GM23338 (cell line): ENCODE measurements around the gene ZNF628. TPM values are rescaled to one million over a fixed set of nuclear protein-coding genes. Genes with fewer than 3 reads are reported as not detected.

ENCODE experiments used
- ATAC-seq: fragments of 200-7000 bp; cut with Tn5 transposase; 3 replicates; pipeline ENCODE4 v1.9.1; 2020
- DNase-seq: peaks from one replicate; pipeline ENCODE4 v3.0.0-alpha.2; 2015; ENCODE audit warnings: low spot score
- H2AFZ ChIP-seq: fragments of 200-600 bp; sonication (generic); 2 replicates; pipeline ENCODE4 v1.8.0; 2016; ENCODE audit warnings: antibody characterized with exemption, mild to moderate bottlenecking, moderate library complexity
- H3F3A ChIP-seq: fragments of 200-600 bp; sonication (generic); replicated peaks from 2 replicates; pipeline ENCODE4 v1.8.0; 2017; ENCODE audit warnings: antibody characterized with exemption, mixed run types, low read depth
- H3K27ac ChIP-seq: fragments of 200-600 bp; sonication (generic); 2 replicates; pipeline ENCODE4 v1.6.1; 2016; ENCODE audit warnings: low read depth
- H3K27me3 ChIP-seq: fragments of 200-600 bp; sonication (generic); 2 replicates; pipeline ENCODE4 v1.8.0; 2016; ENCODE audit warnings: mild to moderate bottlenecking, mixed run types, moderate library complexity; ENCODE audit not compliant: insufficient read depth
- H3K36me3 ChIP-seq: fragments of 200-600 bp; sonication (generic); 2 replicates; pipeline ENCODE4 v1.8.0; 2016; ENCODE audit warnings: mild to moderate bottlenecking; ENCODE audit not compliant: insufficient read depth
- H3K4me1 ChIP-seq: fragments of 200-600 bp; sonication (generic); 2 replicates; pipeline ENCODE4 v1.8.0; 2016; ENCODE audit warnings: mild to moderate bottlenecking, moderate library complexity; ENCODE audit not compliant: insufficient read depth
- H3K4me2 ChIP-seq: fragments of 200-600 bp; sonication (generic); 2 replicates; pipeline ENCODE4 v1.7.1; 2017; ENCODE audit warnings: mixed run types
- H3K4me3 ChIP-seq: fragments of 200-600 bp; sonication (generic); 2 replicates; pipeline ENCODE4 v1.6.1; 2016; ENCODE audit warnings: mixed run types
- H3K79me2 ChIP-seq: fragments of 200-600 bp; sonication (generic); replicated peaks from 2 replicates; pipeline ENCODE4 v1.8.0; 2017; ENCODE audit warnings: mild to moderate bottlenecking; ENCODE audit not compliant: insufficient read depth
- H3K9me2 ChIP-seq: fragments of 200-600 bp; sonication (generic); 2 replicates; pipeline ENCODE4 v1.8.0; 2017; ENCODE audit not compliant: insufficient read depth
- H4K20me1 ChIP-seq: fragments of 200-600 bp; sonication (generic); replicated peaks from 2 replicates; pipeline ENCODE4 v1.8.0; 2017; ENCODE audit warnings: mild to moderate bottlenecking; ENCODE audit not compliant: insufficient read depth
- H3K27ac Mint-ChIP-seq: 2 replicates; pipeline ENCODE4 v1.8.0; 2020; ENCODE audit warnings: inconsistent platforms, mild to moderate bottlenecking, moderate library complexity, mixed read lengths
- H3K27me3 Mint-ChIP-seq: 3 replicates; pipeline ENCODE4 v1.8.0; 2022; ENCODE audit warnings: low read depth, mild to moderate bottlenecking, moderate library complexity, mixed read lengths, inconsistent platforms; ENCODE audit not compliant: insufficient read depth, poor library complexity
- H3K36me3 Mint-ChIP-seq: 3 replicates; pipeline ENCODE4 v1.8.0; 2021; ENCODE audit warnings: low read depth, mild to moderate bottlenecking, inconsistent platforms, moderate library complexity, mixed read lengths
- H3K4me1 Mint-ChIP-seq: 3 replicates; pipeline ENCODE4 v1.8.0; 2020; ENCODE audit warnings: mild to moderate bottlenecking, inconsistent platforms, mixed read lengths
- H3K4me3 Mint-ChIP-seq: 3 replicates; pipeline ENCODE4 v1.8.0; 2021; ENCODE audit warnings: moderate library complexity, mild to moderate bottlenecking, inconsistent platforms, mixed read lengths
- H3K9me3 Mint-ChIP-seq: 3 replicates; pipeline ENCODE4 v1.8.0; 2020; ENCODE audit warnings: moderate library complexity, mild to moderate bottlenecking, inconsistent platforms, mixed read lengths
- CTCF ChIP-seq, 2 experiments: fragments of 200-600 bp in 1 of 2; sonication (generic) in 1 of 2; conservative IDR thresholded peaks; 2 replicates each; pipeline versions ENCODE4 v1.5.1 to v1.6.1; 2016 to 2017; ENCODE audit warnings: antibody characterized with exemption in 2 of 2, low read depth in 2 of 2, mild to moderate bottlenecking in 2 of 2, moderate library complexity in 1 of 2
- ETS1 ChIP-seq: IDR thresholded peaks from 2 replicates; pipeline ENCODE4 v1.6.1; 2016; ENCODE audit warnings: antibody characterized with exemption
- EZH2 ChIP-seq: fragments of 200-600 bp; sonication (generic); IDR thresholded peaks from one replicate; pipeline ENCODE4 v1.8.0; 2017; ENCODE audit warnings: antibody characterized with exemption, mild to moderate bottlenecking, low read depth; ENCODE audit not compliant: unreplicated experiment
- EZH2phosphoT487 ChIP-seq: fragments of 200-600 bp; sonication (generic); IDR thresholded peaks from one replicate; pipeline ENCODE4 v1.8.1; 2018; ENCODE audit warnings: antibody characterized with exemption; ENCODE audit not compliant: unreplicated experiment
- JUNB ChIP-seq: IDR thresholded peaks from one replicate; pipeline ENCODE4 v1.6.1; 2016; ENCODE audit warnings: antibody characterized with exemption; ENCODE audit not compliant: unreplicated experiment
- NANOG ChIP-seq: IDR thresholded peaks from 2 replicates; pipeline ENCODE4 v1.6.1; 2016; ENCODE audit warnings: antibody characterized with exemption, borderline replicate concordance
- POLR2AphosphoS5 ChIP-seq: IDR thresholded peaks from 2 replicates; pipeline ENCODE4 v1.6.1; 2016; ENCODE audit warnings: antibody characterized with exemption, low read depth
- REST ChIP-seq: IDR thresholded peaks from one replicate; pipeline ENCODE4 v1.6.1; 2018; ENCODE audit warnings: antibody characterized with exemption; ENCODE audit not compliant: unreplicated experiment
- STAT1 ChIP-seq: IDR thresholded peaks from one replicate; pipeline ENCODE4 v1.6.1; 2016; ENCODE audit warnings: antibody characterized with exemption; ENCODE audit not compliant: unreplicated experiment
- ZNF114 ChIP-seq: fragments of 250-450 bp; sonication (Bioruptor Pico); IDR thresholded peaks from 2 replicates; pipeline ENCODE4 v1.5.0; 2020; ENCODE audit warnings: mild to moderate bottlenecking, moderate library complexity
- polyA plus RNA-seq: library from polyadenylated mRNA; unstranded; fragments of >200 nt; fragmentation: Nextera tagmentation; extraction: Ambion mirVana; gene quantifications from 2 replicates; pipeline ENCODE4 v1.2.1, GENCODE V29; 2016
- total RNA-seq: library from RNA; depleted of rRNA; stranded (reverse); fragments of >200 nt; shearing (Covaris generic); gene quantifications from 2 replicates; pipeline ENCODE4 v1.2.3, GENCODE V29; 2014

Gene ZNF628
- total and polyA plus RNA-seq, 2 experiments from 2014 or later, result 4.9 to 10.7 TPM

GRCh38 chr19:55460670-55461258 lies 15.7 kb upstream of the ZNF628 start:
- Histone ChIP-seq H3K36me3 (no peaks in the 10 kb centered on the region), H3K4me1 (peaks cover 26% of the 10 kb centered on the region), H3K27ac (peak overlapping the region; percentile 89), H4K20me1 (no peaks in the 10 kb centered on the region; the same call in none of the 2 replicates), H2AFZ (peak overlapping the region; percentile 66; the same call in 1 of the 2 replicates), H3K79me2 (peaks cover 21% of the 10 kb centered on the region), H3K4me2 (peak overlapping the region; percentile 88), H3K27me3 (no peaks in the 10 kb centered on the region), H3F3A (peaks cover 19% of the 10 kb centered on the region; the same call in 1 of the 2 replicates), H3K4me3 (peak overlapping the region; percentile 66), H3K9me2 (no peaks in the 10 kb centered on the region)
- H3K4me1 Mint-ChIP-seq, result peaks cover 34% of the 10 kb centered on the region
- H3K9me3 Mint-ChIP-seq, result peaks cover 3% of the 10 kb centered on the region; the same call in 1 of the 3 replicates
- ATAC-seq (peak; percentile 74), DNase-seq (peak; percentile 97)
- no peak; the same call in 1 of the 2 replicates for TF ChIP-seq ETS1
- no peak for TF ChIP-seq ZNF114 (CRISPR knock-in tag)
- H3K4me3 Mint-ChIP-seq, result peak overlapping the region; percentile 91
- H3K27me3 Mint-ChIP-seq, result peaks cover 16% of the 10 kb centered on the region
- peaks cover 2% of the 10 kb centered on the region; the same call in 1 of the 3 replicates for H3K36me3 Mint-ChIP-seq
- peak overlapping the region; percentile 97 for H3K27ac Mint-ChIP-seq

GRCh38 chr19:55461259-55461973 lies 15.0 kb upstream of the ZNF628 start, which contains the start of gene ISOC2:
Gene ISOC2 (minus strand): TSS chr19:55461642. CDS start chr19:55456486, 5,156 bp downstream.
- Histone ChIP-seq H3K4me3 (peak within 1 kb of the TSS; percentile 66), H4K20me1 (no peaks in the 10 kb centered on the region; the same call in none of the 2 replicates), H3K36me3 (no peaks in the 10 kb centered on the region), H3K4me1 (peaks cover 26% of the 10 kb centered on the region), H3K4me2 (peak within 1 kb of the TSS; percentile 88), H3K79me2 (peaks cover 21% of the 10 kb centered on the region), H3F3A (peaks cover 19% of the 10 kb centered on the region; the same call in 1 of the 2 replicates), H2AFZ (peak within 1 kb of the TSS; percentile 66; the same call in 1 of the 2 replicates), H3K27me3 (no peaks in the 10 kb centered on the region), H3K9me2 (no peaks in the 10 kb centered on the region), H3K27ac (peak within 1 kb of the TSS; percentile 89)
- Mint-ChIP-seq H3K27me3 (peaks cover 21% of the 10 kb centered on the region), H3K36me3 (peaks cover 2% of the 10 kb centered on the region; the same call in 1 of the 3 replicates), H3K27ac (peak within 1 kb of the TSS; percentile 97), H3K4me1 (peaks cover 34% of the 10 kb centered on the region), H3K9me3 (peaks cover 3% of the 10 kb centered on the region; the same call in 1 of the 3 replicates), H3K4me3 (peak within 1 kb of the TSS; percentile 91)
- DNase-seq (peak; percentile 100), ATAC-seq (peak; percentile 92)
- no peak for TF ChIP-seq CTCF (conservative IDR thresholded peaks at IDR 0.05; ENCODE audit: low read depth in 2 of 2)
- TF ChIP-seq EZH2phosphoT487, result no peak
- TF ChIP-seq EZH2, result no peak
- peak; percentile 81 for TF ChIP-seq POLR2AphosphoS5
- no peak for TF ChIP-seq STAT1
- no peak for TF ChIP-seq NANOG
- TF ChIP-seq ETS1, result no peak; the same call in 1 of the 2 replicates
- no peak for TF ChIP-seq JUNB
- no peak for TF ChIP-seq REST
